ENCODE data around the gene ZBTB45. TPM values are rescaled to one million over a fixed set of nuclear protein-coding genes. Genes with fewer than 3 reads are reported as not detected.
A peak's percentile ranks its signal among the peaks of the same experiment; 100 is the strongest.
"Not testable (repeated sequence)": the region's sequence is repeated elsewhere in the genome, so short reads cannot be mapped to it uniquely, and the experiment has no call there.

ZBTB45 gene
- total and polyA plus RNA-seq, 2 donors, result 2.8 to 7.2 TPM

DNA sequence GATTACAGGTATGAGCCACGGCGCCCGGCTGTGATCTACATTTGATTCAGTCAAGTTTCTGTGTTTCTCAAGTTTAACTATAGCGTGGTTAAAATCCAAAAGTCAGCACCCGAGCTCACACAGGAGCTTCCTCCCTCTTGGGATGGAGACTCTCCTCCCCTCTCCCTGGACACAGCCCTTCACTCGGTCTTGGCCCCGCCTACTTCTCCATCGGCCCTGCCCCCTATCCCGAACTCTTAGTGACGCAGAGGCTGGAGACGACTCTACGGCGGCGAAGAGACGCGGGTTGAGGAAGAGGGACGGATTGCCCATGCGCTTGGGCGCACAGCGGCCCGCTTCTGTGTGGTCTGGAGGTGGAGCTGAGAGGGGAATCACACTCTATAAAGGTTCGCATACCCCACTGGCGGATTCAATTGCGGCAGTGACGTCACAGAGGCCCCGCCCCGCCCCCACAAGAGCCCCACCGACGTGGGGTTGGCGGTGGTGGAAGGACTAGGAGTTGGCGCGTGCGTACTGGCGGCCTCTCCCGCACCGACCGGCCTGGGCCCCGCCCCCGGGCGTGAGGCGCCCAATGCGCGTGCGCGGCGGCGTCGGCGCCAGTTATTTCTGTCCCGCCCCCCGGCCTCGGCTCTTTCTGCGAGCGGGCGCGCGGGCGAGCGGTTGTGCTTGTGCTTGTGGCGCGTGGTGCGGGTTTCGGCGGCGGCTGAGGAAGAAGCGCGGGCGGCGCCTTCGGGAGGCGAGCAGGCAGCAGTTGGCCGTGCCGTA lies 24.4 kb upstream of the ZBTB45 start, which contains the start of gene TRIM28:
TSS of gene TRIM28 (plus strand) at position 239 of the 765 bp plus-strand sequence. CDS start 694 bp downstream, outside the sequence.
- peak; percentile 91 to 99 (median 97) for DNase-seq (ENCODE audit: low read depth in 6 of 9, low spot score in 9 of 9)
- peaks cover 28 to 38% of the 10 kb centered on the region in 2 donors for H3K36me3 ChIP-seq (ENCODE audit: control insufficient read depth in 2 of 2, insufficient read depth in 2 of 2, low read length in 1 of 2)
- WGBS, result under 1% methylated on average over 73 of the region's 73 CpGs
- H3K27me3 ChIP-seq (ENCODE audit: control insufficient read depth in 2 of 2, insufficient read depth in 1 of 2, low read length in 1 of 2), result peaks cover 0 to 11% of the 10 kb centered on the region in 2 donors
- peaks cover 12 to 29% of the 10 kb centered on the region in 2 donors for H3K4me1 ChIP-seq (ENCODE audit: control insufficient read depth in 2 of 2, insufficient read depth in 2 of 2, low read length in 2 of 2)
- peaks cover 0 to 3% of the 10 kb centered on the region in 2 donors for H3K9me3 ChIP-seq (ENCODE audit: control insufficient read depth in 2 of 2, insufficient read depth in 1 of 2, low read length in 1 of 2)
- H3K4me3 ChIP-seq (ENCODE audit: low read length in 2 of 2), result peak within 1 kb of the TSS; percentile 85 to 91
- peak within 1 kb of the TSS; percentile 93 to 100 for H3K27ac ChIP-seq (ENCODE audit: low read depth in 1 of 2, low read length in 1 of 2)

DNA sequence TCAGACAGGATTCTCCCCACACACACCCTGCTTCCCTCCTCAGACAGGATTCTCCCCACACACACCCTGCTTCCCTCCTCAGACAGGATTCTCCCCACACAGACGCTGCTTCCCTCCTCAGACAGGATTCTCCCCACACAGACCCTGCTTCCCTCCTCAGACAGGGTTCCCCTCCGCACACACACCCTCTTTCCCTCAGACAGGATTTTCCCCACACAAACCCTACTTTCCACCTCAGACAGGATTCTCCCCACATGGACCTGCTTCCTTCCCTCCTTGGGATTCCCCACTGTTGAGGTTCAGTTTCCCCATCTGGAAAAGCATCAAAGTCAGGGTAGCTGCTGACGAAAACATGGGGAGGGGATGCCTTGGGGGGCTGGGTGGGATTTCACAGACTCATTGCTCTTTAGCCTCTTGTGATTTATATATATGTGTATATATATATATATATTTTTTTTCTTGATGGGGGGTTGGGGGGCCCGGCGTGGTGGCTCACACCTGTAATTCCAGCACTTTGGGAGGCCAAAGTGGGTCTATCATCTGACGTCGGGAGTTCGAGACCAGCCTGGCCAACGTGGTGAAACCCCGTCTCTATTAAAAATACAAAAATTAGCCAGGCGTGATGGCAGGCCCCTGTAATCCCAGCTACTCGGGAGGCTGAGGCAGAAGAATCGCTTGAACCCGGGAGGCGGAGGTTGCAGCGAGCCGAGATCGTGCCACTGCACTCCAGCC lies 23.2 kb upstream of the ZBTB45 start:
- peaks cover 16 to 38% of the 10 kb centered on the region in 2 donors for H3K4me1 ChIP-seq (ENCODE audit: control insufficient read depth in 2 of 2, insufficient read depth in 2 of 2, low read length in 2 of 2)

DNA sequence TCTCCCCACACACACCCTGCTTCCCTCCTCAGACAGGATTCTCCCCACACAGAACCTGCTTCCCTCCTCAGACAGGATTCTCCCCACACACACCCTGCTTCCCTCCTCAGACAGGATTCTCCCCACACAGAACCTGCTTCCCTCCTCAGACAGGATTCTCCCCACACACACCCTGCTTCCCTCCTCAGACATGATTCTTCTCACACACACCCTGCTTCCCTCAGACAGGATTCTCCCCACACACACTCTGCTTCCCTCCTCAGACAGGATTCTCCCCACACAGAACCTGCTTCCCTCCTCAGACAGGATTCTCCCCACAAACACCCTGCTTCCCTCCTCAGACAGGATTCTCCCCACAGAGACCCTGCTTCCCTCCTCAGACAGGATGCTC lies 19.6 kb upstream of the ZBTB45 start:
- not testable (repeated sequence) for H3K9me3 ChIP-seq (ENCODE audit: control insufficient read depth in 2 of 2, insufficient read depth in 1 of 2, low read length in 1 of 2); DNase-seq (ENCODE audit: low read depth in 6 of 9, low spot score in 9 of 9); H3K4me3 ChIP-seq (ENCODE audit: low read length in 2 of 2); H3K27ac ChIP-seq (ENCODE audit: low read depth in 1 of 2, low read length in 1 of 2); H3K36me3 ChIP-seq (ENCODE audit: control insufficient read depth in 2 of 2, insufficient read depth in 2 of 2, low read length in 1 of 2)
- Histone ChIP-seq H3K4me1 (ENCODE audit: control insufficient read depth in 2 of 2, insufficient read depth in 2 of 2, low read length in 2 of 2) (peaks cover 4 to 24% of the 10 kb centered on the region in 2 donors), H3K27me3 (ENCODE audit: control insufficient read depth in 2 of 2, insufficient read depth in 1 of 2, low read length in 1 of 2) (peaks cover 3 to 15% of the 10 kb centered on the region in 2 donors)

More for the DNA sequence above, 23.2 kb upstream of the ZBTB45 start:
- H3K27ac ChIP-seq (ENCODE audit: low read depth in 1 of 2, low read length in 1 of 2); H3K9me3 ChIP-seq (ENCODE audit: control insufficient read depth in 2 of 2, insufficient read depth in 1 of 2, low read length in 1 of 2); DNase-seq (ENCODE audit: low read depth in 6 of 9, low spot score in 9 of 9); H3K4me3 ChIP-seq (ENCODE audit: low read length in 2 of 2): not testable (repeated sequence)
- H3K27me3 ChIP-seq (ENCODE audit: control insufficient read depth in 2 of 2, insufficient read depth in 1 of 2, low read length in 1 of 2), result peaks cover 3 to 15% of the 10 kb centered on the region in 2 donors
- peaks cover 16 to 26% of the 10 kb centered on the region in 2 donors for H3K36me3 ChIP-seq (ENCODE audit: control insufficient read depth in 2 of 2, insufficient read depth in 2 of 2, low read length in 1 of 2)
- 93% methylated on average over 18 of the region's 18 CpGs for WGBS

DNA sequence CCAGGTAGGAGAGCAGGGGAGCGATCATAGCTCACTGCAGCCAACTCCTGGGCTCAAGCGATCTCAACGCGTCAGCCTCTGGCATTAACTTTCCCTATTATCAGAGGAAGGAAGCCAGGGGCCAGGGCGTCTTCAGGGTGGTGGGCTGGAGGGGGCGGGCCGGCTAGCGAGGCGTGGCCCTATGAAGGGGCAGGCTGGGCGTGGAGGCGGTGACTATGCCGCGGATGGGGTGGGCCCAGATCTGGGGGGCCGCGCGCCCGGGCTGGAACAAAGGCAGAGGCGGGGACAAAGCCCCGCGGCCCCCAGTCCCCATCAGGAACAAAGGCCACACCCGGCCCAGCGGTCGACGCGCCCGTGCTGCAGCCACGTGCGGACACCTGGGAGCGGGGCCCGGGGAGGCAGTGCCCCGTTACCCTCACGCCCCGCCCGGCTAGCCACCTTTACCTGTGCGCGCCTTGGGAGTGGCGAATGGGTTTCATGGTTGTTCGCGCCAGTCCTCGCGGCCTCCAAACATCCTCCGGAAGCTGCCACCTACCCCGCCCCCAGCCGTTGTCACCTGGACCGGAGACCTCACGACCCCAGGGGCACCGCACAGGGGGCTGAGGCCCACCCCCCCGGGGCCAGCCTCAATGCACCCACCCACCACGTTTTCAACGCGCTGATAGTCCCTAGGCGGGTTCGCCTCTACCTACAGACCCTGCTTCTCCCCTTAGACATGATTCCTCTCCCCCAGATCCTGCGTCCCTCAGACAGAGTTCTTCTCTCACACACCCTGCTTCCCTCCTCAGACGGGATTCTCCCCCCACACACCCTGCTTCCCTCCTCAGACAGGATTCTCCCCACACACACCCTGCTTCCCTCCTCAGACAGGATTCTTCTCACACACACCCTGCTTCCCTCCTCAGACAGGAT lies 18.9 kb upstream of the ZBTB45 start:
- Histone ChIP-seq H3K27ac (ENCODE audit: low read depth in 1 of 2, low read length in 1 of 2) (peak overlapping the region; percentile 52 to 83), H3K27me3 (ENCODE audit: control insufficient read depth in 2 of 2, insufficient read depth in 1 of 2, low read length in 1 of 2) (peaks cover 3 to 15% of the 10 kb centered on the region in 2 donors), H3K36me3 (ENCODE audit: control insufficient read depth in 2 of 2, insufficient read depth in 2 of 2, low read length in 1 of 2) (no peaks in the 10 kb centered on the region), H3K4me1 (ENCODE audit: control insufficient read depth in 2 of 2, insufficient read depth in 2 of 2, low read length in 2 of 2) (peaks cover 4 to 20% of the 10 kb centered on the region in 2 donors), H3K9me3 (ENCODE audit: control insufficient read depth in 2 of 2, insufficient read depth in 1 of 2, low read length in 1 of 2) (peaks cover 0 to 3% of the 10 kb centered on the region in 2 donors), H3K4me3 (ENCODE audit: low read length in 2 of 2) (peak overlapping the region; percentile 50 to 51)
- under 1% methylated on average over 55 of the region's 55 CpGs for WGBS
- peak in 2 of 9 donors; percentile 53 to 75 for DNase-seq (ENCODE audit: low read depth in 6 of 9, low spot score in 9 of 9)

DNA sequence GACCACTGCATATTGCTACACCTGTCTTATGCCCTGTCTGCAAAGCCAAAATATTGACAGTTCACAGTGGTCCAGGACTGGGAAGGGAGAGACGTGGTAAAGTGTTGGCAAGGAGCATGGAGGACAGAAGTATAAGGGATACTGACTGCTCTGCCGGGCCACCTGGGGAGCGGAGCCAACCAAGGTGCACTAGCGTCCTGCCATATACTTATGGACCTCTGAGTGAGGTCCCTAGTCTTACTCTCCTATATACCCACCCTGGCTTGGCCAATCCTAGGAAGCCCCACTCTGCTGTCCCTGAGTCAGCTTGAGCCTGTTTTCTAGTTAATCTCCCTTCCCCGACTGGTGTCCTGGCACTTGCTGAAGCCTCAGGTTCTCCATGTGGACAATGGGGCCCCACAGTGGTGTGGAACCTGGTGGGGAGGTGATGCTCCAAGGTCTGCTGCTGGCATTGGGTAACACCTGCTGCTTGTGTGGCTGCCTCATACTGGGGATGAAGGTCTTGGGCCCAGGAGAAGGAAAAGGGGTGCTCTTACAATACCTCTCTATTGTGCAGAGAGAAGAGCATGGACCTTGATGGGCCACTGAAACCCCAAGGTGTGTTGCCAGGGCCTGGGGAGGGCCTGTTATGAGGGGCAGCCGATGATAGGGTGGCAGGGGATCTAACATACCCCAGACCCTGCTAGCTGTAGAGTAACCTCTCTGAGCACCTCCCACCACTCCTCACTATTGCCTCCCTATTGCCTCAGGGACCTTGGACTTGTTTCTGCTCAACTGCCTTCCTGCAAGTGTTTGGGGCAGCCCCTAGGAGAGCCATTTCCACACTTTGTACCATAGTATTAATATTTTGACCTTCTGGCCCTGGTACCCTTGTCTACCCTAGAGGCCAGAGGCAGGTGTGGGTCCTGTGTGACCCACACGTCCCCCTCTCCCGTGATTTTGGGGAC lies 17.5 kb upstream of the ZBTB45 start:
- no peak for DNase-seq (ENCODE audit: low read depth in 6 of 9, low spot score in 9 of 9)
- peaks cover 0 to 3% of the 10 kb centered on the region in 2 donors for H3K9me3 ChIP-seq (ENCODE audit: control insufficient read depth in 2 of 2, insufficient read depth in 1 of 2, low read length in 1 of 2)
- peaks cover 4 to 17% of the 10 kb centered on the region in 2 donors for H3K4me1 ChIP-seq (ENCODE audit: control insufficient read depth in 2 of 2, insufficient read depth in 2 of 2, low read length in 2 of 2)
- H3K27ac ChIP-seq (ENCODE audit: low read depth in 1 of 2, low read length in 1 of 2), result no peak overlapping the region
- peaks cover 3 to 9% of the 10 kb centered on the region in 2 donors for H3K27me3 ChIP-seq (ENCODE audit: control insufficient read depth in 2 of 2, insufficient read depth in 1 of 2, low read length in 1 of 2)
- 97% methylated on average over 8 of the region's 8 CpGs for WGBS
- no peak overlapping the region for H3K4me3 ChIP-seq (ENCODE audit: low read length in 2 of 2)
- H3K36me3 ChIP-seq (ENCODE audit: control insufficient read depth in 2 of 2, insufficient read depth in 2 of 2, low read length in 1 of 2), result no peaks in the 10 kb centered on the region

DNA sequence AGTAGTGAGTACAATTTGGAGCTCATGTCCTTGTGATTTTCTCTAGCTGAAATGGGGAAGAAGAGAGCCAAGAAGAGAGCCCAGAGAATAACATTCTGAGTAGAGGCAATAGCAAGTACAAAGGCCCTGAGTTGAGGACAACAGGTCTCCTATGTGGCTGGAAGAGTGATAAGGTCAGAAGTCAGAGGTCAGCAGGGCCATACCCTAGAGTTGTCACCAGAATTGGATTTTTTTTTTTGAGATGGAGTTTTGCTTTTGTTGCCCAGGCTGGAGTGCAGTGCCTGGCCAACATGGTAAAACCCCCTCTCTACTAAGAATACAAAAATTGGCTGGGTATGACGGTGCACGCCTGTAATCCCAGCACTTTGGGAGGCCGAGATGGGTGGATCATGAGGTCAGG lies 16.2 kb upstream of the ZBTB45 start:
- Histone ChIP-seq H3K36me3 (ENCODE audit: control insufficient read depth in 2 of 2, insufficient read depth in 2 of 2, low read length in 1 of 2) (no peaks in the 10 kb centered on the region), H3K27ac (ENCODE audit: low read depth in 1 of 2, low read length in 1 of 2) (no peak overlapping the region), H3K9me3 (ENCODE audit: control insufficient read depth in 2 of 2, insufficient read depth in 1 of 2, low read length in 1 of 2) (peaks cover 0 to 3% of the 10 kb centered on the region in 2 donors), H3K27me3 (ENCODE audit: control insufficient read depth in 2 of 2, insufficient read depth in 1 of 2, low read length in 1 of 2) (peaks cover 3 to 9% of the 10 kb centered on the region in 2 donors), H3K4me1 (ENCODE audit: control insufficient read depth in 2 of 2, insufficient read depth in 2 of 2, low read length in 2 of 2) (peaks cover 4 to 17% of the 10 kb centered on the region in 2 donors), H3K4me3 (ENCODE audit: low read length in 2 of 2) (no peak overlapping the region)
- no peak for DNase-seq (ENCODE audit: low read depth in 6 of 9, low spot score in 9 of 9)
- 96% methylated on average over 3 of the region's 3 CpGs for WGBS

DNA sequence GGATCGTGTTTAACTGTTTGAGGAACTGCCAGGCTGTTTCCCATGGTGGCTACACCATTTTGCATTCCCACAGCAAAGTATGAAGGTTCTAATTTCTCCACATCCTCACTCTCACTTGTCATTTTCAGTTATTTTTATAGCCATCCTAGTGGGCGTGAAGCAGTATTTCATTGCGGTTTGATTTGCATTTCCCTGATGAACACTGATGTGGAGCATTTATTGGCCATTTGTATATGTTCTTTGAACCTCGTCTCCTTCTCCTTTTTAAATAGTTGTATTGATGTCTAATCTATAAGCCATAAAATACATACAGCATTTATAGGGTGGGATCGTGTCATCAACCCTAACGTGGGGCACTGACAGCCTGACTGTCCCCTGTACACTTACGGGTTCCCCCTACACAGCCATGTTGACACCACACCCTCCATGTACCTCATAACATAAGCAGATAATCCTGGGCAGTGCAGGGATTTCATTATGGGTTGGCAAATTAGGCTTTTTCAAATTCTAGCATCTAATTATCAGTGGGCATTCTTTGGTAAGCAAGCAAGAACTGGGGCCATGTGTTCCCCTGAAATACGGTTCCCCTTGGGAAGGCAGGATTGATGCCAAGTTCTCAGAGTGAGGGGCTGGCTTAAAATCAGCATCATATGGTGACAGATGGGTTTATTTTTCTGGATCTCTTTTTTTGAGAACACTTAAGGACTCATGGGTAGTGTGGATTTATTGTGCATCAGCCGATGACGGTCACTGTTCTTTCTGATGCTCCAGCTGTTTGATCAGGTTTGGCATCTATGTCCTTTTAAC lies 11.6 kb upstream of the ZBTB45 start:
- no peaks in the 10 kb centered on the region for H3K9me3 ChIP-seq (ENCODE audit: control insufficient read depth in 2 of 2, insufficient read depth in 1 of 2, low read length in 1 of 2)
- H3K4me3 ChIP-seq (ENCODE audit: low read length in 2 of 2), result no peak overlapping the region
- WGBS, result 92% methylated on average over 10 of the region's 10 CpGs
- no peaks in the 10 kb centered on the region for H3K36me3 ChIP-seq (ENCODE audit: control insufficient read depth in 2 of 2, insufficient read depth in 2 of 2, low read length in 1 of 2)
- DNase-seq (ENCODE audit: low read depth in 6 of 9, low spot score in 9 of 9), result no peak
- H3K27me3 ChIP-seq (ENCODE audit: control insufficient read depth in 2 of 2, insufficient read depth in 1 of 2, low read length in 1 of 2), result no peaks in the 10 kb centered on the region
- no peak overlapping the region for H3K27ac ChIP-seq (ENCODE audit: low read depth in 1 of 2, low read length in 1 of 2)
- H3K4me1 ChIP-seq (ENCODE audit: control insufficient read depth in 2 of 2, insufficient read depth in 2 of 2, low read length in 2 of 2), result no peaks in the 10 kb centered on the region

All from thymus (tissue), 11 donors.